ENCODE data around the gene PLS1. TPM values are rescaled to one million over a fixed set of nuclear protein-coding genes. Genes with fewer than 3 reads are reported as not detected.
"Not testable (repeated sequence)": the region's sequence is repeated elsewhere in the genome, so short reads cannot be mapped to it uniquely, and the experiment has no call there.

The PLS1 gene
- polyA plus RNA-seq, 5 donors: 9.0 to 22.2 (median 18.1) TPM

GRCh38 chr3:142595141-142595540 lies 1.1 kb upstream of the PLS1 start:
- DNase-seq: no peak

- DNase-seq: peak in 1 of 2 donors; percentile 49
These were observed 627 bp upstream of the PLS1 start for GRCh38 chr3:142595581-142595950.

- DNase-seq: no peak
These were observed 514 bp downstream of the PLS1 start for GRCh38 chr3:142596726-142597088.

- no peak for DNase-seq
These were observed 1.7 kb downstream of the PLS1 start for GRCh38 chr3:142597906-142598305.

- no peak for DNase-seq
These were observed 5.5 kb downstream of the PLS1 start for GRCh38 chr3:142601713-142602112.

GRCh38 chr3:142602619-142603385 lies 6.6 kb downstream of the PLS1 start:
- DNase-seq: no peak

- DNase-seq: not testable (repeated sequence)
These were observed 7.2 kb downstream of the PLS1 start for GRCh38 chr3:142603386-142603705.

- DNase-seq: no peak
These were observed 8.7 kb downstream of the PLS1 start for GRCh38 chr3:142604940-142605339.

- no peak for DNase-seq
These were observed 12.4 kb downstream of the PLS1 start for GRCh38 chr3:142608631-142609030.

- DNase-seq: no peak
These were observed 12.9 kb downstream of the PLS1 start for GRCh38 chr3:142609136-142609535.

GRCh38 chr3:142611206-142611605 lies 15.0 kb downstream of the PLS1 start:
- no peak for DNase-seq

- no peak for DNase-seq
These were observed 17.3 kb downstream of the PLS1 start for GRCh38 chr3:142613491-142613890.

- DNase-seq: no peak
These were observed 17.9 kb downstream of the PLS1 start for GRCh38 chr3:142614059-142614626.

GRCh38 chr3:142615171-142615570 lies 19.0 kb downstream of the PLS1 start:
- no peak for DNase-seq

GRCh38 chr3:142618917-142619461 lies 22.8 kb downstream of the PLS1 start:
- DNase-seq: no peak

GRCh38 chr3:142622405-142622804 lies 26.2 kb downstream of the PLS1 start:
- DNase-seq: no peak

GRCh38 chr3:142623194-142623593 lies 27.0 kb downstream of the PLS1 start:
- DNase-seq: no peak

GRCh38 chr3:142624341-142625152 lies 28.4 kb downstream of the PLS1 start:
- DNase-seq: peak in 1 of 2 donors; percentile 1

- no peak for DNase-seq
These were observed 28.9 kb downstream of the PLS1 start for GRCh38 chr3:142625153-142625440.

GRCh38 chr3:142626971-142627370 lies 30.8 kb downstream of the PLS1 start:
- no peak for DNase-seq

GRCh38 chr3:142628801-142629200 lies 32.6 kb downstream of the PLS1 start:
- DNase-seq: no peak

GRCh38 chr3:142633073-142633472 lies 36.9 kb downstream of the PLS1 start:
- no peak for DNase-seq

GRCh38 chr3:142636050-142636449 lies 39.9 kb downstream of the PLS1 start:
- DNase-seq: no peak

All from right lung (tissue), 5 donors.